HG03460 (cell line): Measurements from ENCODE around the gene GOLGA8B.
"Not testable (repeated sequence)": the region's sequence is repeated elsewhere in the genome, so short reads cannot be mapped to it uniquely, and the experiment has no call there.

ENCODE experiments used
- ATAC-seq: cut with Tn5 transposase; IDR thresholded peaks from one replicate; pipeline ENCODE4 v1.9.1; 2021; ENCODE audit not compliant: unreplicated experiment

GOLGA8B gene

GRCh38 chr15:34583399-34584329, at the start of gene GOLGA8B:
Gene GOLGA8B, minus strand, starts transcription at chr15:34583651. Its CDS starts 47,739 bp downstream, at chr15:34535912.
- peak; percentile 60 for ATAC-seq

GRCh38 chr15:34633165-34633564, 49.7 kb upstream of the GOLGA8B start:
- not testable (repeated sequence) for ATAC-seq

- no peak for ATAC-seq
These were observed 45.2 kb upstream of the GOLGA8B start for GRCh38 chr15:34628577-34629152.

GRCh38 chr15:34625007-34625406, 41.6 kb upstream of the GOLGA8B start:
- ATAC-seq, result no peak

- ATAC-seq, result no peak
These were observed 38.2 kb upstream of the GOLGA8B start for GRCh38 chr15:34621675-34622074.

GRCh38 chr15:34620814-34621213, 37.4 kb upstream of the GOLGA8B start:
- no peak for ATAC-seq

GRCh38 chr15:34620142-34620541, 36.7 kb upstream of the GOLGA8B start:
- ATAC-seq, result no peak

GRCh38 chr15:34619151-34619550, 35.7 kb upstream of the GOLGA8B start:
- no peak for ATAC-seq

- ATAC-seq, result no peak
These were observed 34.6 kb upstream of the GOLGA8B start for GRCh38 chr15:34618073-34618472.

GRCh38 chr15:34616613-34617012, 33.2 kb upstream of the GOLGA8B start:
- ATAC-seq, result no peak

GRCh38 chr15:34613997-34614396, 30.5 kb upstream of the GOLGA8B start:
- no peak for ATAC-seq

GRCh38 chr15:34613301-34613700, 29.9 kb upstream of the GOLGA8B start:
- ATAC-seq, result no peak

- ATAC-seq, result no peak
These were observed 26.9 kb upstream of the GOLGA8B start for GRCh38 chr15:34610354-34610753.

GRCh38 chr15:34609102-34610057, 25.9 kb upstream of the GOLGA8B start:
- no peak for ATAC-seq

GRCh38 chr15:34608517-34608916, 25.1 kb upstream of the GOLGA8B start:
- ATAC-seq, result no peak

GRCh38 chr15:34607832-34608231, 24.4 kb upstream of the GOLGA8B start:
- no peak for ATAC-seq

GRCh38 chr15:34606545-34606944, 23.1 kb upstream of the GOLGA8B start:
- no peak for ATAC-seq

- no peak for ATAC-seq
These were observed 22.7 kb upstream of the GOLGA8B start for GRCh38 chr15:34606131-34606530.

GRCh38 chr15:34603095-34603494, 19.6 kb upstream of the GOLGA8B start:
- ATAC-seq, result no peak

GRCh38 chr15:34600923-34601322, 17.5 kb upstream of the GOLGA8B start:
- ATAC-seq, result no peak
